SK-N-SH treated with all-trans-retinoic acid at 6 μM for 48 hours (cell line): Measurements from ENCODE around the gene TSEN2.

Source experiments
- ATAC-seq: fragments of 200-7000 bp; cut with Tn5 transposase; 3 replicates; pipeline ENCODE4 v1.9.1; 2020; ENCODE audit warnings: mild to moderate bottlenecking, moderate library complexity
- BACH2 ChIP-seq: fragments of 250-450 bp; sonication (Bioruptor Pico); IDR thresholded peaks from 2 replicates; pipeline ENCODE4 v1.9.0; 2021; ENCODE audit warnings: mild to moderate bottlenecking, borderline replicate concordance
- CREB5 ChIP-seq: fragments of 250-450 bp; sonication (Bioruptor Pico); IDR thresholded peaks from 2 replicates; pipeline ENCODE4 v1.5.1; 2020; ENCODE audit warnings: low read depth, mild to moderate bottlenecking, moderate library complexity
- CSDC2 ChIP-seq: fragments of 250-450 bp; sonication (Bioruptor Pico); IDR thresholded peaks from 2 replicates; pipeline ENCODE4 v1.5.0; 2020; ENCODE audit warnings: mild to moderate bottlenecking, moderate library complexity
- ESRRG ChIP-seq: fragments of 250-450 bp; sonication (Bioruptor Pico); IDR thresholded peaks from 2 replicates; pipeline ENCODE4 v1.6.1; 2021; ENCODE audit warnings: mild to moderate bottlenecking
- ISL1 ChIP-seq: fragments of 250-450 bp; sonication (Bioruptor Pico); IDR thresholded peaks from 2 replicates; pipeline ENCODE4 v2.1.2; 2022; ENCODE audit warnings: mild to moderate bottlenecking, moderate library complexity
- OSR1 ChIP-seq: fragments of 250-450 bp; sonication (Bioruptor Pico); IDR thresholded peaks from 2 replicates; pipeline ENCODE4 v1.8.0; 2022; ENCODE audit warnings: moderate library complexity, mild to moderate bottlenecking, inconsistent platforms
- PATZ1 ChIP-seq: fragments of 250-450 bp; sonication (Bioruptor Pico); IDR thresholded peaks from 2 replicates; pipeline ENCODE4 v1.8.0; 2020; ENCODE audit warnings: mild to moderate bottlenecking, moderate library complexity, borderline replicate concordance
- POU6F1 ChIP-seq: fragments of 250-450 bp; sonication (Bioruptor Pico); IDR thresholded peaks from 2 replicates; pipeline ENCODE4 v1.8.0; 2021; ENCODE audit warnings: low read depth, mild to moderate bottlenecking, moderate library complexity, borderline replicate concordance
- PPARA ChIP-seq: fragments of 250-450 bp; sonication (Bioruptor Pico); IDR thresholded peaks from 2 replicates; pipeline ENCODE4 v1.5.0; 2020; ENCODE audit warnings: mild to moderate bottlenecking, borderline replicate concordance
- RARB ChIP-seq: fragments of 250-450 bp; sonication (Bioruptor Pico); IDR thresholded peaks from 2 replicates; pipeline ENCODE4 v1.8.0; 2021; ENCODE audit warnings: mild to moderate bottlenecking, moderate library complexity
- SNAI2 ChIP-seq: fragments of 250-450 bp; sonication (Bioruptor Pico); IDR thresholded peaks from 2 replicates; pipeline ENCODE4 v1.5.0; 2020; ENCODE audit warnings: mild to moderate bottlenecking, moderate library complexity
- TCF4 ChIP-seq: fragments of 250-450 bp; sonication (Bioruptor Pico); IDR thresholded peaks from 2 replicates; pipeline ENCODE4 v1.8.0; 2021; ENCODE audit warnings: mild to moderate bottlenecking, moderate library complexity, borderline replicate concordance
- TOX ChIP-seq: fragments of 250-450 bp; sonication (Bioruptor Pico); IDR thresholded peaks from 2 replicates; pipeline ENCODE4 v1.8.0; 2021; ENCODE audit warnings: mild to moderate bottlenecking, moderate library complexity, borderline replicate concordance
- TSHZ2 ChIP-seq: fragments of 250-450 bp; sonication (Bioruptor Pico); IDR thresholded peaks from 2 replicates; pipeline ENCODE4 v1.5.0; 2020; ENCODE audit warnings: mild to moderate bottlenecking, moderate library complexity
- ZC3H10 ChIP-seq: fragments of 250-450 bp; sonication (Bioruptor Pico); IDR thresholded peaks from 2 replicates; pipeline ENCODE4 v1.5.1; 2021; ENCODE audit warnings: mild to moderate bottlenecking, moderate library complexity
- ZFP3 ChIP-seq: fragments of 250-450 bp; sonication (Bioruptor Pico); IDR thresholded peaks from 2 replicates; pipeline ENCODE4 v1.5.0; 2020; ENCODE audit warnings: mild to moderate bottlenecking, moderate library complexity
- ZFP30 ChIP-seq: fragments of 450-650 bp; formaldehyde crosslinking; IDR thresholded peaks from 2 replicates; pipeline ENCODE4 v1.5.0; 2022; ENCODE audit warnings: mild to moderate bottlenecking, moderate library complexity
- ZNF565 ChIP-seq: fragments of 450-650 bp; formaldehyde crosslinking; conservative IDR thresholded peaks from 2 replicates; pipeline ENCODE4 v1.5.0; 2020; ENCODE audit warnings: low read depth, mild to moderate bottlenecking, moderate library complexity
- ZNF70 ChIP-seq: fragments of 450-650 bp; formaldehyde crosslinking; IDR thresholded peaks from 2 replicates; pipeline ENCODE4 v1.5.0; 2020; ENCODE audit warnings: mild to moderate bottlenecking, moderate library complexity
- ZNF8 ChIP-seq: fragments of 450-650 bp; formaldehyde crosslinking; IDR thresholded peaks from 2 replicates; pipeline ENCODE4 v1.5.0; 2020; ENCODE audit warnings: mild to moderate bottlenecking, moderate library complexity

TSEN2 gene

GRCh38 chr3:12522721-12523120, 38.4 kb downstream of the TSEN2 start:
- ATAC-seq: no peak
- TF ChIP-seq BACH2 (CRISPR knock-in tag) (no peak), PPARA (no peak), ZNF8 (CRISPR knock-in tag) (no peak), ISL1 (CRISPR knock-in tag) (no peak)

GRCh38 chr3:12527757-12528143, 43.5 kb downstream of the TSEN2 start:
- no peak for ATAC-seq
- TF ChIP-seq TOX (CRISPR knock-in tag) (no peak), ZFP30 (no peak), SNAI2 (CRISPR knock-in tag) (no peak), TSHZ2 (CRISPR knock-in tag) (no peak), CSDC2 (no peak), RARB (CRISPR knock-in tag) (no peak), ZNF70 (CRISPR knock-in tag) (no peak), POU6F1 (no peak), ESRRG (CRISPR knock-in tag) (no peak), CREB5 (no peak), ZFP3 (CRISPR knock-in tag) (no peak), OSR1 (CRISPR knock-in tag) (no peak)

- TF ChIP-seq ZNF70 (CRISPR knock-in tag) (no peak), ZNF8 (CRISPR knock-in tag) (no peak), ZC3H10 (no peak), ZFP3 (CRISPR knock-in tag) (no peak), TCF4 (CRISPR knock-in tag) (no peak), PPARA (no peak), PATZ1 (CRISPR knock-in tag) (no peak)
- ATAC-seq: no peak
Measured at GRCh38 chr3:12532182-12532581, 47.9 kb downstream of the TSEN2 start.

GRCh38 chr3:12536423-12536822, 52.1 kb downstream of the TSEN2 start:
- TF ChIP-seq TSHZ2 (CRISPR knock-in tag): no peak
- TF ChIP-seq SNAI2 (CRISPR knock-in tag): no peak
- no peak for TF ChIP-seq ZNF565 (CRISPR knock-in tag)
- no peak for ATAC-seq
